Fibroblast of the aortic adventitia (primary cell): ENCODE data around the gene HS2ST1. TPM values are rescaled to one million over a fixed set of nuclear protein-coding genes. Genes with fewer than 3 reads are reported as not detected.

Source experiments
- DNase-seq: peaks from one replicate; pipeline ENCODE4 v3.0.0-alpha.2; 2010; ENCODE audit warnings: low read depth
- H3K4me3 ChIP-seq: 2 replicates; pipeline ENCODE4 v1.5.1; 2011; ENCODE audit warnings: low read depth, mild to moderate bottlenecking, control low read depth, low read length, moderate library complexity
- CTCF ChIP-seq: IDR thresholded peaks from 2 replicates; pipeline ENCODE4 v1.5.1; 2011; ENCODE audit warnings: mild to moderate bottlenecking, low read length, control low read depth, inconsistent platforms; ENCODE audit not compliant: insufficient read depth
- total RNA-seq: library from RNA; depleted of rRNA; stranded (reverse); fragments of >200 nt; gene quantifications from 2 replicates; pipeline ENCODE4 v1.2.3, GENCODE V29; 2012; ENCODE audit warnings: low replicate concordance

HS2ST1 gene
- total RNA-seq, 1 donor: 51.0 TPM

DNA sequence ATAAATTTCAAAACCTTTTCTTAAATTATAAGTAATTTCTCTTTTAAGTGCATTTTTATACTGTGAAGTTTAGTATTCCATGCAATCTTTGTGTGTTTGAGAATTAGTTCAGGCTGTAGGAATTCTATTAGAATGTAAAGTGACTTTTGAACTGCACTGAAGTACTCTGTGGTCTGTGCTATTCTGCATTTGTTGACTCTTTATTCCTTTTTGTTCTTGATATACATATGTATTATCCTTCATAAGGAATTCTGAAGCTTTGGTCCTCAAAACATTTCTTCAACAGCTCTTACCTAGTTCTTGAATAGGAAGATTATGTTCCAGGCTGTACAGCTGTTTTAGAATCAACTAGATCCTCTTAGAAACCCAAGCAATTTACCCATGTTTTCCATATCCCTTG, 158.0 kb downstream of the HS2ST1 start:
- no peak for TF ChIP-seq CTCF

GRCh38 chr1:87072904-87073303, 158.5 kb downstream of the HS2ST1 start:
- DNase-seq: no peak
- no peak for TF ChIP-seq CTCF
- H3K4me3 ChIP-seq: no peak overlapping the region

More for the DNA sequence above, 158.0 kb downstream of the HS2ST1 start:
- no peak for DNase-seq
- H3K4me3 ChIP-seq: no peak overlapping the region

DNA sequence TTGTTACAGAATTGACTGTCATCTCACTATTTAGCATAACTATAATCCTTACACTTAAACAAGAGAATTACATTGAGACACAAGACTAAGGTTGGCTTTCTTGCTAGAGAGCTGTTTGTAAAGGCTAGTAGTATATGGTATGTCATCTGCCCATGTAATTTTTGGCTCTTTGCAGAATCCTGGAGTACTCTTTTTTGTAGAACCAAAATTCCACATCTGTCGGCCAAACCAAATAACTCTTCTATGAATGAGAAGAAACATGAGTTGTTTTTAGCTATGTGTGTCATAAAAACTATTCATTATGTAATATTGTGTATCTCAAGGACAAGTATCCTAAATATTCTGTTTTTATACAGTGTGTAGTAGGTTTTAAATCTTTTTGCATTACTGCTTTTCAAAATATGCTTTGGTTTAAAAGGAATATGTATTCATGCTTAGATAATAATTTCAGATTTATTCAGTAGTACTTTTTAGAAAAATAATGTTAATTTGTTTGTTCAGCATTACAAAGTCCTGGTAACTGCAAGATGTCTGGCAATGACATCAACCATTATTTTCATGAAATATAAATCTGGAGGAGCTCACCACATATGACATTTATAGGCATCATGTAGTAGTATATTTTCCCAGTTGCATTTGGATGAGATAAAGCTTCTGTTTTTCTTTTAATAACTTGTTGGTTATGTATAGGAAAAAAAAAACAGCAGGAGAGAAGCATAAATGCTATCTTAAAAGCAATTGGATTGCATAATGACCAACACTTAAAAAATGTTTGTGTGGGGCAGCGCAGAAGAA, 159.8 kb downstream of the HS2ST1 start:
- no peak overlapping the region for H3K4me3 ChIP-seq
- DNase-seq: peak; percentile 66
- TF ChIP-seq CTCF: no peak

DNA sequence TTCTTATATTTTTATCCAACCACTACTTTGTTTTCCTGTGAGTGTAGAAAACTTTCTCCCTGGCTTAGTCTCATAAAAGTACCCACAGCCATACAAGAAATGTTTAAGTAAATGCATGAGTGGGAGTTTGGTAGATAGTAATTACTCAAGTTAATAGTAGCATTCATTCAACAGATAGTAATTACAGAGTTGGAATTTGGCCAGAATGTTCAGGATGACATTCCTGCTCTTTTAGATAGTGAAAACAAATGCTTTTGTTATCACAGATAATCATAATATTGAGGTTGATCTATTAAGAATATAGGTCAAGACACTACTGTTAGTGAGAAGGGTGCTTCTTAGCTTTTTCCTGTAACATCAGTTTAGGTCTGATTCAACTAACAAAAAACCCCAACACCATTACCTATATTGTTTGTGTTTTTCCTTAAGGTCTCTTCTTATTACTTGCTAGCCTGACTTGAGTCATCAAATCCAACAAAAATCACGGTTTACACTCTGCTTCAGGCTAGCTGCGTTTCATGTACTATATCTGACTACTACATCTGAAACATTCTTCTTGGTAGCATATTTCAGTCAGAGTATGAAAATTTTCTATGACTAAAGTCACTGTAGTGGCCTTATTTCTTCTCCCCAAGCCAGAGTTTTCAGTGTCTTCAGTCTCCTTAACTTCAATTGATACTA, 163.7 kb downstream of the HS2ST1 start:
- TF ChIP-seq CTCF: no peak
- DNase-seq: no peak
- H3K4me3 ChIP-seq: no peak overlapping the region

- no peak overlapping the region for H3K4me3 ChIP-seq
- TF ChIP-seq CTCF: peak; percentile 39
- DNase-seq: peak; percentile 74
Measured at GRCh38 chr1:87084244-87084836, 169.9 kb downstream of the HS2ST1 start.

DNA sequence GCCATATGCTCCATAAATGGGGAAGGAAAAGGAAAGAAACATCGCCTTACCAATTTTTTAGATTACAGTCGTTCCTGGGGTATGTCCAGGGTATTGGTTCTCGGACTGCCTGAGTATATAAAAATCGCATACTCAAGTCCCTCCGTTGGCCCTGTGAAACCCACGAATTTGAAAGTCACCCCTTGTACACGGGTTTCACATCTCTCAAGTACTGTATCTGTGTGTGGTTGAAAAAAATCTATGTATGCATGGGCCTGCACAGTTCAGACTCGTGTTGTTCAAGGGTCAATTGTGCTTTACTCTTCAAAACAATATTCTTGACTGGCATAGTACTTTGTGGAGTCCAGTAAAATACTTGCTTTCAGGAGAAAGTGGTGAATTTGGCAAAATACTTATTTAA, 171.7 kb downstream of the HS2ST1 start:
- no peak for DNase-seq
- H3K4me3 ChIP-seq: no peak overlapping the region
- TF ChIP-seq CTCF: no peak
